Measurements from ENCODE around the gene TMEM132D.

Gene TMEM132D

DNA sequence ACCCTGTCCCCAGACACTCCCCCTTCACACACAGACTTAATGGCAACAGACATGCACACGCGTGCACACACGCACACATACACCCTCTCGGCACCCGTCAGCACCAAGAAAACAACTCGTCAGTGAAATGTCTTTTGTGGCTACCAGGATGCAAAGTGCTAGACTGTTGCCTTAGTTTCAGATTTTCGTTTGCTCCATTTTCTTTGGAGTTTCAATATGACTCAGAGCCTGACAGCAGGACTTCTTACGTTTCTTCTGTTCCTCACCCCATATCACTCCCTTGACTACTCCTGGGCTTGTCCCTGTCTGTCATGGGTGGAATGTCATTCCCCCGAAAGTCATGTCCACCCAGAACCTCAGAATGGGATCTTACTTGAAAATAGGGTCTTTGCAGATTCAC is 867.7 kb downstream of the TMEM132D start:
- DNase-seq: no peak
- no peak for TF ChIP-seq POLR2A (IDR thresholded peaks at IDR 0.05; ENCODE audit: low read length)
- no peak for TF ChIP-seq GATA1 (IDR thresholded peaks at IDR 0.05; ENCODE audit: low read depth, low read length)

DNA sequence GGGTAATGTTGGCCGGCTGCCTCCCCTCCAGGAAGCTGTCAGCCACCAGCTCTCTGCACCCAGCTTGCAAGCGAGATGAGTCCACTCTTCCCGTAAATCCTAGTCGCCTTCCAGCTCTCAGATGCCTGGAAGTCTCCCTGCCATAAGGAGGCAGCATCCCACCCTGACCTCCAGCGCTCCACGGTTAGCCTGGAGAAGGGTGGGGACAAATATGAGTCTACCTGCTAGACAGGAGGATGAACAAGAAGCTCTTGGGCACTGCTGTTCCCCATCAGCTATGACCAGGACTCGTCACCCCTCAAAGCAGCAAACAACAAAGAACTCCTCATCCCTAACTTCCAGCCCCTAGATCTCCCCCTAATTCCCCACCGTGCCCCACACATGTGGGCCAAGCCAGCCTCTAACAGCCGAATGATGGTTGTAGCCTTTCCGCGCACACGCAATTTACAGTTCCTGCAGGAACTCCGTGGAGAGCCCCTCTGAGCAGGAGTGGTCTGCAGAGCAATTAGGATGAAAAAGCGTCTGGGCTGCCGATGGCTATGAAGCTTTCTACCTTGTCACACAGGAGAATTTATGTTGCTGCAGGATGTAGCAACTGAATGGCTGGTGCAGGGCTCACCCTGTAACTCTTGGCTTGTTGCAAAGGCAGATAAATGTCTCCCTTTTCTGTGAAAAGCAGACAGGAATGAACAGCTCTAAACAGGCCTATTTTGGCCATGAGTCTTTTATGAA is 869.1 kb downstream of the TMEM132D start:
- no peak for DNase-seq
- TF ChIP-seq POLR2A (IDR thresholded peaks at IDR 0.05; ENCODE audit: low read length) (no peak), GATA1 (IDR thresholded peaks at IDR 0.05; ENCODE audit: low read depth, low read length) (no peak)

DNA sequence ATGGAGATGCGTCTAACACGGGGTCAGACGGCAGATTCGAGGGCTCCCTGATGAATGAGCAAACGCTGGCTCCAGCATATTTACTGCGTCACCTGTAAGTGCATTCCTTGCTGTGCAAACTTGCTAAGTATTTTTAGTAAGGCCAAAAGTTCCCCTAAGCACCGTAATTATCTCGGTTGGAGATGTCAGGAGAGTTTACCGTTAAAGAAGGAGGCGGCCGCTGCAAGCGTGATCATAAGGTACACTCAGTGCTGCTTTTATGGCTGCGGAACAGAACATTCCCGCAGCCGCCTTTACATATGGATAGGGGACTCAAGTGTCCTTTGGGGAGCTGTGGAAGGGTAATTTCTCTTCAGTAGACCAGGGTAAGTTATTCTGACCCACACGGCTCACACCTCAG is 875.0 kb downstream of the TMEM132D start:
- TF ChIP-seq GATA1 (IDR thresholded peaks at IDR 0.05; ENCODE audit: low read depth, low read length) (no peak), POLR2A (IDR thresholded peaks at IDR 0.05; ENCODE audit: low read length) (no peak)
- no peak for DNase-seq

DNA sequence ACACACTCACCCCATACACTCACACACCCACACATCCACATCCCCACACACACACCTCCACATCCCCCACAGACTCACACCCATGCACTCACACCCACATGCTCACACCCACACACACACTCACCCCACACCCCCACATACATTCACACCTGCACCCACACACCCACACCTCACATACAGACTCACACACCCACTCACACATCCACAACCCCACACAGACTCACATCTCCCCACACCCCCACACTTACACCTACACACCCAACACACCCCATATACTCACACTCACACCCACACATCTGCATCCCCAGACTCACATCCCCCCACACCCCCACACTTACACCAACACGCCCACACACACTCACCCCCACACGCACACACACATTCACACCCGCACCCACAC is 878.8 kb downstream of the TMEM132D start:
- DNase-seq: no peak
- TF ChIP-seq GATA1 (IDR thresholded peaks at IDR 0.05; ENCODE audit: low read depth, low read length): no peak
- TF ChIP-seq POLR2A (IDR thresholded peaks at IDR 0.05; ENCODE audit: low read length): no peak

All from erythroblast (primary cell).